GM21786 (cell line): ENCODE measurements around the gene HOXC6.

ENCODE experiments used
- ATAC-seq: cut with Tn5 transposase; IDR thresholded peaks from one replicate; pipeline ENCODE4 v1.9.1; 2021; ENCODE audit not compliant: unreplicated experiment

The HOXC6 gene

DNA sequence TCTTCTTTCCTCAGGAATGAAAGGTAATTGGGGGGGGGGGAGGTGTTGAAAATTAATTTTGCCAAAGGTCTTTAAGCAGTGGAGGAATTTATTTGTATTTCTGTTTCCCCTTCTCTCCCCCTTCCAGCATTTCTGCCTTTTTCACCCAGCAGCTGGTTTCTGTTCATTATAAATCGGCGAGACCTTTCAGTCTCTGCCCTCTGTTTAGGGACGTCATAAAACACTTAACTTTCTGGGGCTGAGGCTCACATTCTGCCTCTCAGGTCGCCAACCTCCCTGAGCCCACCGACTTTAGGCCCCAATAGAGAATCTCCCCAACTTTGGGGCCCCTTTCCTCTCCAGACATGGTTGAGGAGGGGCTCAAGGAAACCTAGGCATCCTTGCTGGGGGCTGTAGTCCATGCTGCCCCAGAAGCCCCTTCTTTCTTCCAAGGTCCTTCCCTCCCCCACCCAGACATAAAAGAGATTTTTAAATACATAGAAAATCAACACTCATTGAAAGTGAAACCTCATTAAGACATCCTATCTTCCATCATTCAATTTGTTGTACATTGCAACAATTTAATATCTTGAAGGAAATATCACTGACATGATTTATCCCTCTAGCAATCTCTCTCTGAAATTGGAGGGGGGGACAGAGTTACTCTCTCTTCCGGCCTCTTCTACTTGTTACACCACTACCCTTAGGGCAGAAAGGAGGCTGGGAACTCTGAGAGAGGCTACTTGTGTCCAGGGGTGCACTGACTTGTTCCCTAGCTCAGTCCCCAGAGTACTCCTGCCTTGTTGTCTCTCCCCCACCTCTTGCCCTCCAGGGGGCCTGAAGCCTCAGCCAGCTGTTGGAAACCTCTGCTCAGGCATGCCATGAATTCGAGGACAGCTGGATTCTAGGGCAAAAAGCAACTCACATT lies 2.5 kb upstream of the HOXC6 start:
- no peak for ATAC-seq

- no peak for ATAC-seq
These were observed 1.4 kb upstream of the HOXC6 start for GRCh38 chr12:54026640-54027441.

- no peak for ATAC-seq
These were observed 826 bp upstream of the HOXC6 start for GRCh38 chr12:54027442-54027786.

- no peak for ATAC-seq
These were observed 1.5 kb downstream of the HOXC6 start for GRCh38 chr12:54029529-54030441.

DNA sequence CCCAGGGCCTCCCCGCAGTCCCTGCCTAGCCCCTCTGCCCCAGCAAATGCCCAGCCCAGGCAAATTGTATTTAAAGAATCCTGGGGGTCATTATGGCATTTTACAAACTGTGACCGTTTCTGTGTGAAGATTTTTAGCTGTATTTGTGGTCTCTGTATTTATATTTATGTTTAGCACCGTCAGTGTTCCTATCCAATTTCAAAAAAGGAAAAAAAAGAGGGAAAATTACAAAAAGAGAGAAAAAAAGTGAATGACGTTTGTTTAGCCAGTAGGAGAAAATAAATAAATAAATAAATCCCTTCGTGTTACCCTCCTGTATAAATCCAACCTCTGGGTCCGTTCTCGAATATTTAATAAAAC lies 2.2 kb downstream of the HOXC6 start:
- no peak for ATAC-seq

GRCh38 chr12:54030889-54031471 lies 2.7 kb downstream of the HOXC6 start:
- ATAC-seq = no peak

DNA sequence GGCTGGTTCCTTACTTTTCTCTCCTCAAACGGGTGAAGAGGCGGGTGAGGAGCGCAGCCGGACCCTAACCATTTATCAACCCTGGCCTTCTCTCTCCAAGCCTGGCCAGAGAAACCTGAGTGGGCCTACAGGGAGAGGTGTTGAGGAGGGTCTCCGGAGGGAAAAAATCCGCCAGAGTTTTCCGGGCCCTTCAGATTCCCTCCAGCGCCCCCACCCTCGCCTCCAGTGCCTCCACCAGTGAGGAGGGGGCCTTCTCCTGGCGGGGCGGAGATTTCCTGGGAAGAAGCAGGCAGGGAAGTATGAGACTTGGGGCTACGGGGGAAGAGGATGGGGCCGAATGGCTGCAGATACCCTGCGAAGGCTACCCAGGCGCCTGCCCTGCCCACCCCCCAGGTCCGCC lies 3.2 kb downstream of the HOXC6 start:
- ATAC-seq = no peak

DNA sequence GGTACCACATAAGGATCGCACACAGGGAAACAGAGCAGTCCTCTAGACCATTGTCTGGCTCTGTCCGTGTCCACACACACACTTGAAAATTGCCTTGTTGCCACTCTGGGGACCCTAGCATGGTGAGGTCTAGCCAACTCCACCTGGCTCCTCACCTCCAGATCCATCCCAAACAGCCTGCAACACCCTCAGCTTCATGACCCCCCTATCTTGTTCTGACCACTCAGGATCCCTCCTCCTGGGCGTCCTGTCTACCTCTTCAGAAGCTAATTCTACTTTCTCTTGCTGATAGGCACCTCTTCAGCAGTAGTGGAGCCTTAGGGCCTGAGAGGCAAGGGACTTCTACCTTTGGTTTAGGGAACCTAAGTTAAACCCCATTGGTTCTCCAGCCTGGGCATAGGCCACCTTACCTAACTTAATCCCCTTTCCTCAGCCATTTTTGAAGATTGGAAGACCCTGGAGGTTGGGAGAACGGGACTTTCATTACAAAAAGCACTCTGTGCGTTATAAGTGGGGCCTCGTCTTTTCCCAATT lies 3.9 kb downstream of the HOXC6 start:
- no peak for ATAC-seq

DNA sequence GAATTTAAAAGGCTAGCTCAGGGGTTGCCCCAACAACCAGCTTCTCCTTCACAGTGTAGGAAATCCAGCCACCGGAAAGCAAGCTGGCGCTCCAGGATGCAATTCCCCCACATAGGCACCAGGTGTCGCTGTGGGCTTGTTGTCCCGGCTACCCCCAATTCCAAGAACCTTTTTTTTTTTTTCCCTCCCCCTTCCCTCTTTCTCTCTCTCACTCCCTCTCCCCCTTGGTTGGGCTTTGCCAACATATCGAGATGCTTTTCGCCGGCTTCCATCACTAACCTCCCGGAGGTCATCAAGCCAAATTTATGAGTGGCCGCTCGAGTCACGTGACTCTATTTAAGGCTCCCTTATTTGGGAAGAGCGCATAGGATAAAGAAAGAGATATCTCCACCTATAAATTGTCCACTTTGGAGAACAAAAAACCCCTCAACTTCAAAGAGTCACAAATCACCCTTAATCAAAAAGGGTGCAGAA lies 4.4 kb downstream of the HOXC6 start, which contains the start of gene HOXC5:
TSS of gene HOXC5 (plus strand) at position 424 of the 474 bp plus-strand sequence. CDS start 73 bp downstream, outside the sequence.
- no peak for ATAC-seq

DNA sequence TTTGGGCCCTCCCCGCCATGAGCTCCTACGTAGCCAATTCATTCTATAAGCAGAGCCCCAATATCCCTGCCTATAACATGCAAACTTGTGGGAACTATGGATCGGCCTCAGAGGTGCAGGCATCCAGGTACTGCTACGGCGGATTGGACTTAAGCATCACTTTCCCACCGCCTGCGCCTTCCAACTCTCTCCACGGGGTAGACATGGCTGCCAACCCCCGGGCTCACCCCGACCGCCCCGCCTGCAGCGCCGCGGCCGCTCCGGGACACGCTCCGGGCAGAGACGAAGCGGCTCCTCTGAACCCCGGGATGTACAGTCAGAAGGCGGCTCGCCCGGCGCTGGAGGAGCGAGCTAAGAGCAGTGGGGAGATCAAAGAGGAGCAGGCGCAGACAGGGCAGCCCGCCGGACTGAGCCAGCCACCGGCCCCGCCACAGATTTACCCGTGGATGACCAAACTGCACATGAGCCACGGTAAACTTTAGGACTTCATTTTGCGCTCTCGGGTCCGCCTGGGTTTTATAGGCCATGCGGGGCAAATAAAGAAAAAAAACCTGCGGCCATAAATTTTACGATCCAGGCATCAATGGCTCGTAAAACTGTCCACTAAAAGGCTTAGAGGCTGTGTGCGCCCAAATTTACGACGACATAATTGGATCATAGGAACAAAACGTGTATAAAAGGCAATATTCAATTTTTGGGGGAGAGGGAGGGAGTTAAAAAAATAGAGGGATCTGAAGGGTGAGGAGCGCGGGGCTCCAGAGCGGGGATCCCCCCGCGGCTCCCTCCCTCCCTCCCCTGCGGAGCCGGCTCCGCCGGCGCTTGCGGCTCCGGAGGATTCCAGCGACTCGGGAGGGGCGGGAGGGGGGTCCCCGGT lies 5.1 kb downstream of the HOXC6 start:
- no peak for ATAC-seq

- ATAC-seq = no peak
These were observed 5.9 kb downstream of the HOXC6 start for GRCh38 chr12:54033980-54034784.

- no peak for ATAC-seq
These were observed 6.6 kb downstream of the HOXC6 start for GRCh38 chr12:54034785-54035310.

DNA sequence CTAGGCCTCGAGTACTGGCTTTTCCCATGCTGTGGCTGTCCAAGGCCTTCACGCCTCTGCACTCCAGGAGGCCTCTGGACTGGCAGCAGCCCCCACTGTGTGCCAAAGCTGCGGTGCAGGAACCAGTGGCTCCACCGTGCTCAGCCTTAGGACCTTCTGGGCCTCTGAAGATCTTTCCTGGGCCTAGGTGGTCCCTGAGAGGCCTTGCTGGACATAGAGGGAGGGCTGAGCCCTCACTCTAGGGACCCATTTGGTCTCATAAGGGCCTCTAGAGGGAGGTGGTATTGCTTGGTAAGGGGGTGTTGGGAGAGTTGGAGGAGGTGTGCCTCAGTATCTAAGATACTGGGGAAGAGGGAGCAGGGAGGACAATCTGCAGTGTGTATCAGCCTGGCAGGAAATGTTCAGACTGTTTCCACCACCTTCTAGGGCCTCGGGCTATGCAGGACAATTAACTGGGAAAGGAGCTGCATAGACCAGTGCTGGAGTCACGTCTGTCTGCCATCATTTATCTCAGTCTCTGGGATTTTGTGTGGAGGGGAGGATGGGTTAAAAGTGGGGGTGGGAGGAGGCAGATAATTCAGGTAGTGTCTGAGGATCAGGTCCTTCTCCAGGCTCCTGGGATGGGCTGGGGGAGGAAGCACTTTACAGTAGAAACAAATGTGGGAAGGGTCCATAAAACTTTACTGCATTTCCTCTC lies 7.5 kb downstream of the HOXC6 start:
- no peak for ATAC-seq

DNA sequence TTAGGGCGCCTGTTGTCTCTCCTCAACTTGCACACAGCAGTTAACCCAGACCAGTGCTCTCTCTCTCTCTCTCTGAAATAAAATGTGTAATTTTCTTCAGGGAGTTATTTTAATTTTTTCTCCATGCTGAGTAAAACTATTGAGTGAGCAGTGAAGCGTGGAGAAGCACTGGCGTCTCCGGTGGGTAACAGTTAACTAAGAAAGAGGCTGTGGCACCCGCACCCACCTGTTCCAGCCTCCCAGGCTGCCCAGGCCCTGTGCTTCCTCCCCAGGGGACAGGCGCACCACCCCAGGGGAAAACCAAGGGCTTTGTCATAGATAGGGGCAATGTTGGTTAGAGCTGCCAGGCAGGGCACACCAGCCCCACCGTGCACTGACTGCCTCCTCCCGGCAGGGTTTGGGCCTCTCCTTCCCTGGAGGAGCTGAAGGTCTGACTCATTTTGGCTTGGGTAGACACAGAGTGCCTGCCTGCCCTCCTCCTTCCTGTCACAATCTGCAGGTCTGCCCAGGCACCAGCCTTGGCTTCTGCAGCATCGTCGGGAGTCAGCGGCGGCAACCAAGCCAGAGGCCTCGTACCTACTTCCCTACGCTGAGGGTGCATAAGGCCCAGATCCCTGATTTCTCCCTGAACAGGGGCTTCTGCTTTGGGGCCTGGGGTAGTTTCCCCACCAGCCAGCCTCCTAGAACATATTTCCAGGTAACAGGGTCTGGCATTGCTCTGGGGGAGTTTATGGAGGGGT lies 8.6 kb downstream of the HOXC6 start:
- peak; percentile 47 for ATAC-seq

DNA sequence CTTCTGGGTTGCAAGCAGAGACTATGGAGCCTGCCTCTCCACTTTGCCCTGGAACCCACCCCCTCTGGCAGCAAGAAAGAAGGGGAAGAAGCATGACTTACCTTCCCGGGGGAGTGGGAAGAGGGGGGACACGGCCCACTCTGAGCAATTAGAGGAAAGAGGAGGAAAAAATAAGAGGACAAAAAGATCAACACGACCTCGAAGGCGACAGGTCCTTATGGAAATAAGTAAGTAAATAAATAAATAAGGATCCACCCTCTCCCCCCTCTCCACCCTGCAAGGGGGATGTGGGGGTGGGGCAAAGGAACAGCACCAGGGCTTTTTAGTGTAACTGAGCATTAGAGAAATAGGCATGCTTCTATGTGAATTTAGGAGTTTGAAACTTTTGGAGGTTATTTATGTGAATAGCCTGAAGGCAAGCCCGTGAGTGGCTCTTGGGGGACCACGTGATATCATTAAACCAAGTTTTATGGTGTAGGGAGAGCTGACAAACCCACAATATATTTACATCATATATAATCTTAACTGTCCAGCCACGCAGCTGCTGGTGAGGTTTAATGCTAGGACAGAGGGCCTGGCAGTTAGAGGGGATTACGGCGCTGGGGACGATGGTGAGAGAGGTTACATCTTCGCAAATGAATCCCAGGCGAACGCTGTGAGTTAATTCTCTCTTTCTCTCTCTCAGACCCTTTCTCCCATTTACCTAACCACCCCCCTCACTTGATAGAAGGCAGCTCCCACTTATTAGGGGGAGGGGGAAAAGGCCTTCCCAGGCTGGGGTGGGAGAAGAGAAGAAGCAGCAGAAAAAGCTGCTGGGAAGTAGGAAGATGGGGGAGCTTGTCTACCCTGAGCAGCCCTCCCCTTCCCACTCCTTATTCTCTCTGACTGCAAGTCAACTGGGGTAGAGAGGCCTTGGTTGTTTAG lies 9.4 kb downstream of the HOXC6 start:
- no peak for ATAC-seq

DNA sequence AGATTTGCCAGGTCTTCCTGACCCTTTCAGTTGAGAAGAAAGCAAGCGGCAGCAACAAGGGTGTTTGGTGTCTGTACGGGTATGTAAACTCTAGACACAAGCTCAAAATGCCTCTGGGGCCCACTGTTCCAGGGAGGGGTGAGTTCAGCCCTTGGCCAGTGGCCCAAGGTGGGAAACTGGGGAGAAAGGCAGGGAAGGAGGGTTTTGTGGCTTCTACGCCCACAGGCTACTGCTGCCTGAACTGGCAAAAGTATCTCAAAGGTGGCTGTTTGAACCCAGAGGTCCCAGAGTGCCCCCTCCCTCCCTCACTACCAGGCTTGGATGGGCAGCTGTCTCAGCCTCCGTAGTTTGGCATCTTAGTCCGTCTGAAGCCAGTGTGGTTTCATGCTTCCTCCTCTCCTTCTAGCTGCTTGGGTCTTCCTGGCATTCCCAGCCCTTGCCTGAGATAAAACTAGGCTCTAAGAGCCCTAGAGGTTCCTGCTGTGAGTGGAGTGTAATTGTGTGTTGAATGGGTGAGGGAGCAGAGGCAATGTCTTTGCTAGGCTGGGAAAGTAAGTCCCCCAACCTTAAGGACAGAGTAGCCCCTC lies 10.1 kb downstream of the HOXC6 start:
- ATAC-seq = no peak
